Right lobe of liver (tissue), 4 donors: ENCODE results near the gene S1PR4.

Experiments
- CTCF ChIP-seq, 4 donors: fragments of 200-600 bp in 3 of 4; fragments of 450-650 bp in 1 of 4; IDR thresholded peaks; one replicate each; pipeline versions ENCODE4 v1.5.1 to v1.8.0; 2016 to 2022; ENCODE audit warnings: antibody characterized with exemption in 4 of 4, mild to moderate bottlenecking in 2 of 4
- POLR2A ChIP-seq: fragments of 450-650 bp; IDR thresholded peaks from one replicate; pipeline ENCODE4 v1.6.1; 2017; ENCODE audit warnings: antibody characterized with exemption, mild to moderate bottlenecking
- donor health status: DM: no; HTN: no; CAD: no.
- donor health status: DM: no; HTN: no; CAD: no.
- donor health status: DM: no; HTN: yes; CAD: no.

GRCh38 chr19:3162418-3163229 lies 15.9 kb upstream of the S1PR4 start:
- TF ChIP-seq POLR2A = no peak
- TF ChIP-seq CTCF (IDR thresholded peaks at IDR 0.05) = no peak
